Medulla oblongata (tissue), 1 donor: Measurements from ENCODE around the gene CYP2S1.
"Not testable (repeated sequence)": the region's sequence is repeated elsewhere in the genome, so short reads cannot be mapped to it uniquely, and the experiment has no call there.

Experiments
- DNase-seq: peaks from one replicate; pipeline ENCODE4 v3.0.0-alpha.2; 2015; ENCODE audit errors: extremely low spot score

CYP2S1 gene

DNA sequence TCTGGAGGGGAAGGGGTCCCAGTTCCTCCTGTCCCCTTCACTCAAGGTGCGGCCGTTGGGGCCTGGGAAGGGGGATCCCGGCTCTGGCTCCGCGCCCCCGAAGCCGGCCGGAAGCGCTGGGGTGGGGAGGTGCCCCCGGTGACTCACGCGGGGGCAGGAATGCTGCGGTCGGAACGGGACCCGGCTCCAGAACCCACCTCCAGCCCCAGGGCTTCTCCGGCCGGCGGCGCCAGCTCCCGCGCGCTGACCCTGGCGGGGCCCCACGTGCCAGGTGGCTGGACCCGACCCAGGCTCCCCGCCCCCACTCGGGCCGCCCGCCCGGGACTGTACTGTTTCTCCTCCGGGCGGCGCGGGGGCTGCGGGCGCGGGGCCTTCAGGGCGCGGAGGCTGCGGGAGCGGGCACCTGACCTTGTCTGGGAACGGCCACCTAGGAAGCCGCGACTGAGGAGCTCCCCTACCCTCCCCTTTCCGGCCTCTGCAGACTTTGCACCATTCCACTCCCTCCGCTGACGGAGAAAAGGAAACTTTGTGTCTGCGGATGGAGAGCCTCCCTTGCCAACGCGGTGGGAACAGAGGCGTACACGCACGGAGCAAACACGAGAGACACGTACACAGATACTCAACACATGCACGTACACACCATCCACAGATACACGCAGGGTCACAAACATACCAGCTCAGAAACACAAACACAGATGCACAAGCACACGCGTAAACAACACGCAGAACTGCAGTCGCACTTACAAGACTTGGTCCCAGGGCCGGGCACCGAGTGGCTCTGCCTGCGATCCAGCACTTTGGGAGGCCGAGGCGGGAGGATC lies 33.2 kb downstream of the CYP2S1 start:
- DNase-seq, result peak; percentile 27

DNA sequence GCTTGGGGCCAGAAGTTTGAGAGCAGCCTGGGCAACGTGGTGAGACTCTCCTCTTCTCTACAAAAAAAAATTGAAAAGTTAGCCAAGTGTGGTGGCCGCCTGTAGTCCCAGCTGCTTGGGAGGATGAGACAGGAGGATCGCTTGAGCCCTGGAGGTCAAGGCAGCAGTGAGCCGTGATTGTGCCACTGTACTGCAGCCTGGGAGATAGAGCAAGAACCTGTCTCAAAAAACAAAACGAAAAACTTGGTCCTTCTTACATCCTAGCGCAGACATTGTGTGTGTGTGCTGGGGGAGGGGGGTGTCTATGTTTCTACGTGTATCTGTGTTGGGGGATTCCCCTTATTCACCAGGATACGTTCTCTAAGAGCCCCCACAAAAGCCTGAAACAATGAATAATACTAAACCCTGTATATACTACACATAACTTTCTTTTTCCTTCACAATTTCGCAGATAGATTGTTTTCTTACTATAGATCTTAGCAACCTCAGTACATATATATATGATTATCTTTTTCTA lies 33.9 kb downstream of the CYP2S1 start:
- DNase-seq, result no peak

DNA sequence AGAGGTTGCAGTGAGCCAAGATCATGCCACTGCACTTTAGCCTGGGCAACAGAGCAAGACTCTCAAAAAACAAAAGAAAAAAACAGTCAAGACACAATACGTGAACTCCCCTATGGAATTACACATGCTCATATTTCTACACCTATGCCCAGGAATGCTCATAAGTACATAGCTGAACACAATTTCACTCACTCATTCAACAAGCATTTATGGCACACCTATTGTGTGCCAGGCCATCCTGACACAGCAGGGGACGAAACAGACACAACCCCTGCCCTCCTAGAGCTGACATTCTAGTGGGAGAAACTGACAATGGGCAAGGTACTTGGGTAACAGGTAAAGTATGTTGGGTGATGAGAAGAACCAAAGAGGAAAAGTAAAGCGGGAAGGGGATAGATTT lies 35.5 kb downstream of the CYP2S1 start:
- DNase-seq, result no peak

DNA sequence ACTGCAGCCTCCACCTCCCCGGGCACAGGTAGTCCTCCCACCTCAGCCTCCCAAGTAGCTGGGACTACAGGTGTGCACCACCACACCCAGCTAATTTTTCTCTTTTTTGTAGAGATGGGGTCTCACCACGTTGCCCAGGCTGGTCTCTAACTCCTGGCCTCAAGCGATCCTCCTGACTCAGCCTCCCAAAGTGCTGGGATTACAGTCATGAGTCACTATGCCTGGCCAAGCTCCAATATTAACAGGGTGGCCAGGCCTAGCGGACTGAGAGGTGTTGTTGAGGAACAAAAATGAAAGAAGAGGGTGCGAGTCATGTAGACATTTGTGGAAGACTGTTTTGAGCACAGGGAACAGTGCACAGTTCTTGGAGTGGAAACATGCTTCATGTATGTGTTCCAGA lies 36.3 kb downstream of the CYP2S1 start:
- DNase-seq, result not testable (repeated sequence)

DNA sequence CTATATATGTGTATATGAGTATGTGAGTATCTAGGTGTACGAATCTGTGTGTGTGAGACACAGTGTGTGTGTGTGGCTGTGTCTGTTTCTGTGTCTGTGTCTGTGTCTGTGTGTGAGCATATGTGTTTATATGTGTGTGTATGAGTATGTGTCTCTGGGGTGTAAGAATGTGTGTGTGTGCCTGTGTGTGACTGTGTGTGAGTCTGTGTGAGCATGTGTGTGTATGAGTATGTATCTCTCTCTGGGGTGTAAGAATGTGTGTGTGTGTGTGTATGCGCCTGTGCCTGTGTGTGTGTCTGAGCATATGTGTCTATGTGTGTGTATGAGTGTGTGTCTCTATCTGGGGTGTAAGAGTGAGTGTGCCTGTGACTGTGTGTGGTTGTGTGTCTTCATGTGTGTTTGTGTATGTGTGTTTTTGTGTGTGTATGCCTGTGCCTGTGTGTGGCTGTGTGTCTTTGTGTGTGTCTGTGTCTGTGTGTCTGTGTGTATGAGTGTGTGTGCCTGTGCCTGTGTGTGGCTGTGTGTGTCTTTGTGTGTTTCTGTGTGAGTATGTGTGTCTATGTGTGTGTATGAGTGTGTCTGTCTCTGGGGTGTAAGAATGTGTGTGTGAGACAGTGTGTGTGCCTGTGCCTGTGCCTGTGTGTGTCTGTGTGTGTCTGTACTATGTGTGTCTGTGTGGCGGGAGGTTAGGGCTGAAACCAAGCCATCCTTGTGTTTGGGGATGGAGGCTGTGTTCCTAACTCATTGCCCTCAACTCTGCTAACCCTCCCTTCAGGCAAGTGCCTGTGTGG lies 37.2 kb downstream of the CYP2S1 start:
- no peak for DNase-seq

DNA sequence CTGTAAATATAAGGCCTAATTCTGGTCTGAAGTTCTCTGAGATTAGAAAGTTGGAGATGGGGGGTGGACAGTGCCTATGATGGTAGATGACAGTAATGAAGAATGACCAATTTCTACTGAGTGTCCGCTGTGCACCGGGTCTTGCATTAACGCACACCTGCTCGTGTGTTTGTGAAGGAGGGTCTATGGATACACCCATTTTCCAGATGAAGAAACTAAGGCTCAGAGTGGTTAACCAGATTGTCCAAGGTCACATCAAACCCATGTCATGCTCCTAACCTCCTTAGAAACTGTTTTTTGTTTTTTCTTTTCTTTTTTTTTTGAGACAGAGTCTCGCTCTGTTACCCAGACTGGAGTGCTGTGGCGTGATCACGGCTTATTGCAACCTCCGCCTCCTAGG lies 39.7 kb downstream of the CYP2S1 start:
- no peak for DNase-seq

DNA sequence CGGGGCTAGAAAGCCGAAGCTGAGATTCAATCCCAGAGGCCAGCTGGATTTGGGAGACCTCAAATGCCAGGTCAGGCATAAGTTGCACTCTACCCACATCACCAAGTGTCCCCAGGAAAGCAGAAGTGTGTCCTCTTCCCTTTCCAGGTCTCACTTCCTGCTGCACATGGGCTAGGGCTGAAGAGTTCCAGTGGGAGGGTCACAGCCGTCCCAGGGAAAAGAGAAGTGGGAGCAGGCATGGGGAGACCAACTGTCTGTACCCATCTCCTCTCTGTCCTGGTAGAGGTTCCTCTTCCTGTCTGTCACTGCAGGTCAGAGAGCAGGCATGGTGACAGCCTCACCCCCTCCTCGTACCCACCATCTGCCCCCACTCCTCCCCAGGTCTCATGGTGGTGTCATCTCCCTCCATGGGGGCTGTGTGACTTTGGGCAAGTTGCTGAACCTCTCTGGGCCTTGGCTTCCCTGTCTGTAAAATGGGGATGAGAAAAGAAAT lies 40.8 kb downstream of the CYP2S1 start:
- peak; percentile 73 for DNase-seq

DNA sequence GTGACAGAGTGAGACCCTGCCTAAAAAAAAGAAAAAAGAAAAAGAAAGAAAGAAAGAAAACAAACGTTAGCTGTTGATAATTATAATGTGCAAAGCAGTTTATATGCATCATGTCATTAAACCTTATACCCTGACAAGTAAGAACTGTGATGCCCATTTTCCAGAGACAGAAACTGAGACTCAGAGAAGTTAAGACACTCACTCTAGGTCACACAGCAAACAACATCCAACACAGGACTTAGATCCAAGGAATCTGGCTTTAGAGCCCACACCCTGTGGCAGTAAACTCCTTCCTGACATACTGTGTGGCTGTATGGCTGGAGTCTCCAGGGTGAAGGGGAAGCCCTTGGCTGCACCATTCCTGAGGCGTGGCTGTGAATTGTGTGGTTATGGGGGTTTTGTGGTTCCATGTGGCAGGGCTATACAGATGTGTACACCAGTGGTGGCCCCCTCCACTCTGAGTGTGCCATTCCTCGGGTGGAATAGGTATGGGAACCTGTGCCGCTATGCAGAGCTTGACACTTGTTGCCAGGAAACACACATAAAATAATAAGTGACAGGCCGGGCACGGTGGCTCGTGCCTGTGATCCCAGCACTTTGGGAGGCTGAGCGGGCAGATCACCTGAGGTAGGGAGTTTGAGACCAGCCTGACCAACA lies 41.6 kb downstream of the CYP2S1 start:
- DNase-seq, result no peak

DNA sequence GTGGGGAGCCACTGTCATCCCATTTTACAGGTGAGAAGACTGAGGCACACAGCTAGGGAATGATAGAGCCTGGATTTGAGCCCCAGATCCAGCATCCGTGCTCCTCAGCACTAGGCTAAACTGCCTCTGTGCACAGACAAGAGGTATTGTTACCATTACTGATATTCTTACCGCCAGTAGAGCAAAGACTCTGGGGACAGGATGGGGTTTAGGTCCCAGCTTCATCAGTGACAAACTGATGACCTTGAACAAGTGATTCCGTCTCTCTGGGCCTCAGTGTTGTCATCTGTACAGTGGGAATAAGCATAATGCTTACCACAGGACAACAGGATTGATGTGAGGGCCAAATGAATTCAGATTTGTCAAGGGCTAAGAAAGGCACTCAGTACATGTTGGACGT lies 42.5 kb downstream of the CYP2S1 start:
- no peak for DNase-seq

DNA sequence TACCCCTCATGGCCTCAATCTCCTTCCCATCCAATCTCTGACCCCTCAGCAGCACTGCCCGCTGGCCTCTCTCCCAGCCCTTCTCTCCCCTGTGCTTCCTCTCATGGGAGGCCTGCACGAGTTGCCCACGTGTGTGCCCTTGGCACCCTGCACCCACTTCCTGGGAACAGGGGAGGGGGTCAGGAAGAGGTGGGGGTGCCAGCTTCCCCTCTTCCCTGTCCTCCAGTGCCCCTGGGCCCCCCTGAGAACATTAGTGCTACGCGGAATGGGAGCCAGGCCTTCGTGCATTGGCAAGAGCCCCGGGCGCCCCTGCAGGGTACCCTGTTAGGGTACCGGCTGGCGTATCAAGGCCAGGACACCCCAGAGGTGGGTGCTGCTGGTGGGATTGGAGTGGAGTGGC lies 45.2 kb downstream of the CYP2S1 start:
- DNase-seq, result no peak

DNA sequence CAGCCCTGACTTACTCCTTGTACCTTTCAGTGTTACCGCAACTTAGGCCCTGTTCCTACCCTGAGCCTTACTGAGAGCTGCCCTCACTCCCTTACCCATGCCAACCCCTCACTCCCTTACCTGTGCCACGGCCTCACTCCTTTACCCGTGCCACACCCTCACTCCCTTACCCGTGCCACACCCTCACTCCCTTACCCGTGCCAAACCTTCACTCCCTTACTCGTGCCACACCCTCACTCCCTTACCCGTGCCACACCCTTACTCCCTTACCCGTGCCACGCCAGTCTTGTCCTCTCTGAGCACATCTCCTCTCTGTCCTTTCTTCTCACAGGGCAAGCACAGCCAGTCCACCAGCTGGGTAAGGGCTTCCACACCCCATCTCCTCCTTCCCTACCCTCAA lies 46.3 kb downstream of the CYP2S1 start:
- no peak for DNase-seq

DNA sequence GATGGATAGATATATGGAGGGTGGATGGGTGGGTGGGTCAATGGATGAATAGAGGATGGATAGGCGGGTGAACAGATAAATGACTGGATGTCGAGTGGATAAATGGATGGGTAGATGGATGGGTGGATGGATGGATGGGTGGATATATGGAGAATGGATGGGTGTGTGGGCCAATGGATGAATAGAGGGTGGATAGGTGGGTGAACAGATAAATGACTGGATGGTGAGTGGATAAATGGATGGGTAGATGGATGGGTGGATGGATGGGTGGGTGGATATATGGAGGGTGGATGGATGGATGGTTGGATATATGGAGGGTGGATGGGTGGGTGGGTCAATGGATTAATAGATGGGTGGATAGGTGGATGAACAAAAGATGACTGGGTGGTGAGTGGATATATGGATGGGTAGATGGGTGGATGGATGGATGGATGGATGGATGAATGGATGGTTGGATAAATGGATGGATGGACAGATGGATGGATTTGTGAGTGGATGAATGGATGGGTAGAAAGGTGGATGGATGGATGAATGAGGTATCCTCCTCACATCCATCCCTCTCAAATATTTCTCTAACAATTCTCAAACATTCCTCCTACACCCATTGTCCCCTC lies 47.0 kb downstream of the CYP2S1 start:
- no peak for DNase-seq

DNA sequence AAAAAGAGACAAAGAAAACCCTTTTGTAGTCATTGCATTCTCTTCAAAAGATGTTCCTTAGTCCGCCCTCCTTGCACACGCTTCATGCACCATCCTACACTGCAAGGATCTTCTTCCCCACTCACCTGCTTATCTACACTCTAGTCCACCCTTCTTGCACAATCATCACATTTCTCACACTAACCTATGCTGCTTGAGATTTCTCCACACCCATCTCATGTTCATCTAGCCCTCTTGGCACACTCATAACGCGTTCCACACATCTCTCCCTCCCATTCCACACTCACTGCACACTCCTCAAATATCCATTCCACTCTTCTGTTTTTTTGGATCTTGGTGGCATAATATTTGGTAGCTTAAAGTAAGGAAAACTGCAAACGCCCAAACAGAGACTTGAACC lies 48.8 kb downstream of the CYP2S1 start:
- no peak for DNase-seq

DNA sequence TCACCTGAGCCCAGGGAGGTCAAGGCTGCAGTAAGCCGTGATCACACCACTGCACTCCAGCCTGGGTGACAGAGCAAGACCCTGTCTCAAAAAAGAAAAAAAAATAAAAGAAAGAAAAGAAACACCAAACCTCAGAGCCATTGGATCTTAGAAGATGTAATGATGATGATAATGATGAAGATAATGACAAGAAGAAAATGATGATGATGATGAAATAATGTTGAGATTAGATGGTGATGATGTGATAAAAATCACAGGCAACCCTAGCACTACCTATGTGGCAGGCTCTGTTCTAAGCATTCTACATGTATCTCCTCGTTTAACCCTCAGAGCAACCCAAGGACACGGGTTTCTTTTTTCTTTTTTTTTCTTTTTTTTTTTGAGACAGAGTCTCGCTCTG lies 51.1 kb downstream of the CYP2S1 start:
- DNase-seq, result no peak

DNA sequence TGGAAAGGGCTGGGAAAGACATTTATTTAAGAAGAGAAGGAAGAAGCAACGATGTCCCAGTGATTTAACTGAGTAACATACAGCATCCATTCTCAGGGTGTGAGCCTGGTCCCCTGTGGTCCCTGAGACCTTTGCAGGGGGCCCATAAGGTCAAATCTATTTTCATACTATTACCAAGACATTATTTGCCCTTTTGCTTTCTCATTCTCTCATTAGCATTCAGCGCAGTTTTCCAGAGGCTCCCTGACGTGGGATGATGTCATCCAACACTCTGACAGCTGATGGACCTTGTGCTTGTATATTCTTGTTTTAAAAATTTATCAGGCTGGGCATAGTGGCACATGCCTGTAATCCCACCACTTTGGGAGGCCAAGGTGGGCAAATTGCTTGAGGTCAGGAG lies 52.8 kb downstream of the CYP2S1 start:
- DNase-seq, result no peak

DNA sequence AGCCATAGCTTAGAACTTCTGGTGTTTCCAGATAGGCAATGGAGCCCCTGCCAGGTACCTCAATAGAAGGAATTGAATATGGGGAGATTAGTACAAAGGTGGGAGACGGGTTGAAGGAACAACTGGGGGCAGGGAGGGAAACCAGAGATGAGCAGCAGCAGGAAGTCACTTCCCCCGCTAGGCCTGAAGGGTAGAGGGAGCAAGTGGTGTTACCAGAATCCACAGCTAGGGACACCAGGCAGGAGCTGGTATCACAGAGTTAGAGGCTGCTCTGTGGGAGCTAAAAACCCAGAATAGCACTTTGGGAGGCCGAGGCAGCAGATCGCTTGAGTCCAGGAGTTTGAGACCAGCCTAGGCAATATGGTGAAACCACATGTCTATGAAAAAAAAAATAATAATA lies 55.9 kb downstream of the CYP2S1 start:
- no peak for DNase-seq

DNA sequence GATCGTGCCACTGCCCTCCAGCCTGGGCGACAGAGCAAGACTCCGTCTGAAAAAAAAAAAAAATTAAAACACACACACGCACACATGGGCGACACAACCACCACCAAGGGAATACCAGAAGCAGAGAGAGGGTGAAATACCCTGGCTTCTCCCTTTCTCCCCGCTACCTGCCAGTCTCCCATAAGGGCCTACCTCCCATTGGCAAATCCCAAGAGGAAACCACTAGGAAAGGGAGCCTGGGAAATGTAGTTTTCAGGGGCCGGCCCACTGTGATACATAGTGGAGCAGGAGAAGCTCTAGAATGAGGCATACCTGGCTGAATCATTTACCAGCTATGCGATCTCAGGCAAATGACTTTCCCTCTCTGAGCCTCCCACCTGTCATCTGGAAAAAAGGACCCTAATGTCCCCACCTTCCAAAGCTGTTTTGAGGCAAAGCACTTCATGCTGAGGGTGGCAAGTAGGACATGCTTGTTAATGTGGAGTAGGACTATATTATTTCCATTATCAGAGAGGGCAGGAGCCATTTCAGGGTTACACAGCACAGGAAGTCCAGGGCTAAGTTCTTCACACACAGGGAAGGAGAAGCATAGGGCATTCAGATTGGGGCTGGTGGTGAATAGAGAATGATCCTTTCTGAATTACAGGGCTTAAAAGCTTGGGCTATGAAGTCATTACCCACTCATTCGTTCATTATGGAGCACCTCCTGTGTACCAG lies 56.8 kb downstream of the CYP2S1 start:
- DNase-seq, result no peak

DNA sequence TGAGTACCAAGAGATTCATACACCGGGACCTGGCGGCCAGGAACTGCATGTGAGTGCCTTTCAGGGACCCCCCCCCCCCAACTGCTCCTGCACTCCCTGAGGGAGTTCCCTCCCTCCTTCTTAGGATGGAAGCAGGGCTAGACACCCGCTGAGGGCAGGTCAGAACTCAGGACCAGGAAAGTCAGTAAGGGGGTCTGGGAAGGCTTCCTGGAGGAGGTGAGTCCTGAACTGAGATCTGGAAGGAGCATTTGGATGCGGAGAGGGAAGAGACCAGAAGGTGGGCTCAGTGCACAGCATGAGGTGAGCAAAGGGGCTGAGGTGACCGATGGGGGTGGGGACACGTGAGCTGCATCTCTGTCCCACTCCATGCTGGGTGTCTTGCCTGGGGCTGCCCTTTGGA lies 60.6 kb downstream of the CYP2S1 start:
- no peak for DNase-seq

DNA sequence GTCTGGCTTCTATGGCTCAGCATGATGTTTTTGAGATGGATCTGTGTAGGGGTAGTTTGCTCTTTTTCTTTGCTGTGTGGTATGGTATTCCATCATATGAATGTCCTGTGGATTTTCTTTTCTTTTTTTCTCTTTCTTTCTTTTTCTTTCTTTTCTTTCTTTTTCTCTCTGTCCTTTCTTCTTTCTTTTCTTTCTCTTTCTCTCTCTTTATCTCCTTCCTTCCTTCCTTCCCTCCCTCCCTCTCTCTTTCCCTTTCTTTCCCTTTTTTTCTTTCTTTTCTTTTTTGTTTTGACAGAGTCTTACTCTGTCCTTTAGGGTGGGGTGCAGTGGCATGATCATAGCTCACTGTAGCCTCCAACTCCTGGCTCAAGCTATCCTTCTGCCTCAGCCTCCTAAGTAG lies 62.2 kb downstream of the CYP2S1 start:
- no peak for DNase-seq
